ENCODE data around the gene POLR2J. TPM values are rescaled to one million over a fixed set of nuclear protein-coding genes. Genes with fewer than 3 reads are reported as not detected.
"Not testable (repeated sequence)": the region's sequence is repeated elsewhere in the genome, so short reads cannot be mapped to it uniquely, and the experiment has no call there.

Gene POLR2J
- total and polyA plus RNA-seq, 4 donors: 9.6 to 50.3 (median 30.5) TPM

DNA sequence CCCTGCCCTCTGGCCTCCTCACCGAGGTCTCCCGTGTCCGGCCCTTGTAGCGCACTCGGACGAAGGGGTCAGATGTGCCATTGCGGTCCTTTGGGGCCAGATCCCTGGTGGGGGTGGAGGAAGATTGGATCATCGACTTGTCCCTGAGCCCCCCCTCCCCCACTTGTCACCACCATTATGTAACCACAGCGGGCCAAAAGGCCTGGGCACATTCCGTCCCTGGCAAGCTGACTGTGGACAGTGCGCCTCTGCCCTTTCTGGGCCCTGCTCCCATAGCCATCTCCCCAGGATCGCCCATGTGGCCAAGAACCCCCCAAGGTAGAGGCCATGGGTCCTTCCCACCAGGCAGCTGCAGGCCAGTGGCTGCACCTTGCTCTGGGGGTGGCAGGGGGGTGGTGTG, 24.4 kb upstream of the POLR2J start:
- H3K27me3 ChIP-seq (ENCODE audit: control insufficient read depth in 4 of 4, insufficient read depth in 4 of 4, low read length in 3 of 4); H3K27ac ChIP-seq (ENCODE audit: low read depth in 1 of 2, low read length in 2 of 2); H3K4me3 ChIP-seq (ENCODE audit: low read depth in 1 of 3, low read length in 3 of 3): not testable (repeated sequence)

GRCh38 chr7:102498321-102498720, 19.6 kb upstream of the POLR2J start:
- WGBS: 94% methylated on average over 11 of the region's 16 CpGs
- H3K36me3 ChIP-seq (ENCODE audit: control insufficient read depth in 4 of 4, insufficient read depth in 3 of 4, low read depth in 1 of 4, low read length in 3 of 4); H3K4me3 ChIP-seq (ENCODE audit: low read depth in 1 of 3, low read length in 3 of 3); H3K27ac ChIP-seq (ENCODE audit: low read depth in 1 of 2, low read length in 2 of 2); H3K4me1 ChIP-seq (ENCODE audit: control insufficient read depth in 4 of 4, insufficient read depth in 4 of 4, low read length in 3 of 4); H3K27me3 ChIP-seq (ENCODE audit: control insufficient read depth in 4 of 4, insufficient read depth in 4 of 4, low read length in 3 of 4); H3K9me3 ChIP-seq (ENCODE audit: control insufficient read depth in 4 of 4, low read length in 3 of 4); DNase-seq (ENCODE audit: low spot score); H3K9ac ChIP-seq (ENCODE audit: low read depth in 1 of 2, low read length in 2 of 2): not testable (repeated sequence)

More for the DNA sequence above, 24.4 kb upstream of the POLR2J start:
- H3K9me3 ChIP-seq (ENCODE audit: control insufficient read depth in 4 of 4, low read length in 3 of 4); H3K9ac ChIP-seq (ENCODE audit: low read depth in 1 of 2, low read length in 2 of 2); H3K36me3 ChIP-seq (ENCODE audit: control insufficient read depth in 4 of 4, insufficient read depth in 3 of 4, low read depth in 1 of 4, low read length in 3 of 4); DNase-seq (ENCODE audit: low spot score); H3K4me1 ChIP-seq (ENCODE audit: control insufficient read depth in 4 of 4, insufficient read depth in 4 of 4, low read length in 3 of 4): not testable (repeated sequence)
- no CpG with 5 or more reads among the region's 12 CpGs for WGBS

DNA sequence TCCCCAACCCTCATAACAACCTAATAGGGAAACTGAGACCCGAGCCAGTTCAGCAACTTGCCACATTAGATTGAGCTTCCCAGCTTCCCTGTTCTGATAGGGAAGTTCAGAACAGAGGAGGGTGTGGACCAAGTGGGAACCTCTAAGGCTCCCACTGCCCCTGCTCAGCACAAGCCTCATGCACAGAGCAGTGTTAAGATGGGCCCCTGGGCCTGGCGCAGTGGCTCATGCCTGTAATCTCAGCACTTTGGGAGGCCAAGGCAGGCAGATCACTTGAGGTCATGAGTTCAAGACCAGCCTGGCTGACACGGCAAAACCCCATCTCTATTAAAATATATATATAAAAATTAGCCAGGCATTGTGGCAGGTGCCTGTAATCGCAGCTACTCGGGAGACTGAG, 18.6 kb upstream of the POLR2J start:
- not testable (repeated sequence) for H3K9ac ChIP-seq (ENCODE audit: low read depth in 1 of 2, low read length in 2 of 2); DNase-seq (ENCODE audit: low spot score); H3K9me3 ChIP-seq (ENCODE audit: control insufficient read depth in 4 of 4, low read length in 3 of 4); H3K4me3 ChIP-seq (ENCODE audit: low read depth in 1 of 3, low read length in 3 of 3); H3K36me3 ChIP-seq (ENCODE audit: control insufficient read depth in 4 of 4, insufficient read depth in 3 of 4, low read depth in 1 of 4, low read length in 3 of 4); H3K27ac ChIP-seq (ENCODE audit: low read depth in 1 of 2, low read length in 2 of 2); H3K27me3 ChIP-seq (ENCODE audit: control insufficient read depth in 4 of 4, insufficient read depth in 4 of 4, low read length in 3 of 4); H3K4me1 ChIP-seq (ENCODE audit: control insufficient read depth in 4 of 4, insufficient read depth in 4 of 4, low read length in 3 of 4)
- 63% methylated on average over 1 of the region's 5 CpGs for WGBS

GRCh38 chr7:102496861-102497260, 18.1 kb upstream of the POLR2J start:
- not testable (repeated sequence) for H3K4me3 ChIP-seq (ENCODE audit: low read depth in 1 of 3, low read length in 3 of 3); H3K4me1 ChIP-seq (ENCODE audit: control insufficient read depth in 4 of 4, insufficient read depth in 4 of 4, low read length in 3 of 4); H3K36me3 ChIP-seq (ENCODE audit: control insufficient read depth in 4 of 4, insufficient read depth in 3 of 4, low read depth in 1 of 4, low read length in 3 of 4); H3K27me3 ChIP-seq (ENCODE audit: control insufficient read depth in 4 of 4, insufficient read depth in 4 of 4, low read length in 3 of 4); H3K9me3 ChIP-seq (ENCODE audit: control insufficient read depth in 4 of 4, low read length in 3 of 4); H3K9ac ChIP-seq (ENCODE audit: low read depth in 1 of 2, low read length in 2 of 2); H3K27ac ChIP-seq (ENCODE audit: low read depth in 1 of 2, low read length in 2 of 2)
- WGBS: 87% methylated on average over 3 of the region's 10 CpGs
- peak; percentile 33 for DNase-seq (ENCODE audit: low spot score)

- DNase-seq (ENCODE audit: low spot score); H3K36me3 ChIP-seq (ENCODE audit: control insufficient read depth in 4 of 4, insufficient read depth in 3 of 4, low read depth in 1 of 4, low read length in 3 of 4): not testable (repeated sequence)
These were observed 15.9 kb upstream of the POLR2J start for GRCh38 chr7:102494473-102495149.

GRCh38 chr7:102494026-102494425, 15.3 kb upstream of the POLR2J start:
- H3K27me3 ChIP-seq (ENCODE audit: control insufficient read depth in 4 of 4, insufficient read depth in 4 of 4, low read length in 3 of 4); DNase-seq (ENCODE audit: low spot score); H3K9ac ChIP-seq (ENCODE audit: low read depth in 1 of 2, low read length in 2 of 2); H3K4me3 ChIP-seq (ENCODE audit: low read depth in 1 of 3, low read length in 3 of 3); H3K27ac ChIP-seq (ENCODE audit: low read depth in 1 of 2, low read length in 2 of 2); H3K4me1 ChIP-seq (ENCODE audit: control insufficient read depth in 4 of 4, insufficient read depth in 4 of 4, low read length in 3 of 4); H3K36me3 ChIP-seq (ENCODE audit: control insufficient read depth in 4 of 4, insufficient read depth in 3 of 4, low read depth in 1 of 4, low read length in 3 of 4); H3K9me3 ChIP-seq (ENCODE audit: control insufficient read depth in 4 of 4, low read length in 3 of 4): not testable (repeated sequence)
- 29% methylated on average over 8 of the region's 15 CpGs for WGBS

More at GRCh38 chr7:102494473-102495149, 15.9 kb upstream of the POLR2J start:
- H3K9ac ChIP-seq (ENCODE audit: low read depth in 1 of 2, low read length in 2 of 2); H3K9me3 ChIP-seq (ENCODE audit: control insufficient read depth in 4 of 4, low read length in 3 of 4); H3K4me1 ChIP-seq (ENCODE audit: control insufficient read depth in 4 of 4, insufficient read depth in 4 of 4, low read length in 3 of 4); H3K27ac ChIP-seq (ENCODE audit: low read depth in 1 of 2, low read length in 2 of 2); H3K4me3 ChIP-seq (ENCODE audit: low read depth in 1 of 3, low read length in 3 of 3); H3K27me3 ChIP-seq (ENCODE audit: control insufficient read depth in 4 of 4, insufficient read depth in 4 of 4, low read length in 3 of 4): not testable (repeated sequence)
- WGBS: no CpG with 5 or more reads among the region's 67 CpGs

GRCh38 chr7:102493220-102493935, 14.7 kb upstream of the POLR2J start:
- 37% methylated on average over 11 of the region's 33 CpGs for WGBS
- DNase-seq (ENCODE audit: low spot score): not testable (repeated sequence)

DNA sequence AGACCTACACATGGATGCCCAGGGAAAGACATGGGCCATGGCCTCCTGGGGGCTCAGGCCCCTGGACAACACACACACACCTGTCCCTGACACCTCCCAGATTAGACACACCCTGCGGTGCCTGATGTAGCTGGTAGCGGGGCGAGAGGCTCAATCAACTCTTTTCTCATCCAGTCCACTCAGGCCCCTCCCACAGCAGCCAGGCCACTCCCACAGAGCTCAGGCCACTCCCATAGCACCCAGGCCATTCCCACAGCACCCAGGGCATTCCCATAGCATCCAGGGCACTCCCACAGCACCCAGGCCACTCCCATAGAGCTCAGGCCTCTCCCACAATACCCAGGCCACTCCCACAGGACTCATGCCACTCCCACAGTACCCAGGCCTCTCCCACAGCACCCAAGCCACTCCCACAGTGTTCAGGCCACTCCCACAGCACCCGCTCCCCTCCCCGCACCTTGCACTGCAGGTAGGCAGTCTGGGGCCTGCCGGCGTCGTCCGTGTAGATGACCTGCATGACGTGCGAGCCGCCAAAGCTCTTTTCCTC, 11.9 kb upstream of the POLR2J start:
- not testable (repeated sequence) for H3K36me3 ChIP-seq (ENCODE audit: control insufficient read depth in 4 of 4, insufficient read depth in 3 of 4, low read depth in 1 of 4, low read length in 3 of 4); H3K9me3 ChIP-seq (ENCODE audit: control insufficient read depth in 4 of 4, low read length in 3 of 4); H3K4me3 ChIP-seq (ENCODE audit: low read depth in 1 of 3, low read length in 3 of 3); H3K4me1 ChIP-seq (ENCODE audit: control insufficient read depth in 4 of 4, insufficient read depth in 4 of 4, low read length in 3 of 4); H3K27me3 ChIP-seq (ENCODE audit: control insufficient read depth in 4 of 4, insufficient read depth in 4 of 4, low read length in 3 of 4); H3K27ac ChIP-seq (ENCODE audit: low read depth in 1 of 2, low read length in 2 of 2); DNase-seq (ENCODE audit: low spot score); H3K9ac ChIP-seq (ENCODE audit: low read depth in 1 of 2, low read length in 2 of 2)
- 75% methylated on average over 3 of the region's 12 CpGs for WGBS

More at GRCh38 chr7:102493220-102493935, 14.7 kb upstream of the POLR2J start:
- not testable (repeated sequence) for H3K9ac ChIP-seq (ENCODE audit: low read depth in 1 of 2, low read length in 2 of 2); H3K27me3 ChIP-seq (ENCODE audit: control insufficient read depth in 4 of 4, insufficient read depth in 4 of 4, low read length in 3 of 4); H3K27ac ChIP-seq (ENCODE audit: low read depth in 1 of 2, low read length in 2 of 2); H3K36me3 ChIP-seq (ENCODE audit: control insufficient read depth in 4 of 4, insufficient read depth in 3 of 4, low read depth in 1 of 4, low read length in 3 of 4); H3K4me1 ChIP-seq (ENCODE audit: control insufficient read depth in 4 of 4, insufficient read depth in 4 of 4, low read length in 3 of 4); H3K4me3 ChIP-seq (ENCODE audit: low read depth in 1 of 3, low read length in 3 of 3); H3K9me3 ChIP-seq (ENCODE audit: control insufficient read depth in 4 of 4, low read length in 3 of 4)
